HFF-Myc (cell line): ENCODE measurements around the gene FOXP1.
A peak's percentile ranks its signal among the peaks of the same experiment; 100 is the strongest.

ENCODE experiments used
- DNase-seq: peaks from one replicate; pipeline ENCODE4 v3.0.0-alpha.2; 2011; ENCODE audit warnings: low read depth; ENCODE audit errors: extremely low read depth
- H3K4me3 ChIP-seq: replicated peaks from 2 replicates; pipeline ENCODE4 v1.5.1; 2011; ENCODE audit warnings: low read depth, mild to moderate bottlenecking, control low read depth, low read length
- CTCF ChIP-seq: IDR thresholded peaks from 2 replicates; pipeline ENCODE4 v1.5.1; 2012; ENCODE audit warnings: mild to moderate bottlenecking, low read depth, low read length, control low read depth; ENCODE audit errors: missing control alignments

The FOXP1 gene

DNA sequence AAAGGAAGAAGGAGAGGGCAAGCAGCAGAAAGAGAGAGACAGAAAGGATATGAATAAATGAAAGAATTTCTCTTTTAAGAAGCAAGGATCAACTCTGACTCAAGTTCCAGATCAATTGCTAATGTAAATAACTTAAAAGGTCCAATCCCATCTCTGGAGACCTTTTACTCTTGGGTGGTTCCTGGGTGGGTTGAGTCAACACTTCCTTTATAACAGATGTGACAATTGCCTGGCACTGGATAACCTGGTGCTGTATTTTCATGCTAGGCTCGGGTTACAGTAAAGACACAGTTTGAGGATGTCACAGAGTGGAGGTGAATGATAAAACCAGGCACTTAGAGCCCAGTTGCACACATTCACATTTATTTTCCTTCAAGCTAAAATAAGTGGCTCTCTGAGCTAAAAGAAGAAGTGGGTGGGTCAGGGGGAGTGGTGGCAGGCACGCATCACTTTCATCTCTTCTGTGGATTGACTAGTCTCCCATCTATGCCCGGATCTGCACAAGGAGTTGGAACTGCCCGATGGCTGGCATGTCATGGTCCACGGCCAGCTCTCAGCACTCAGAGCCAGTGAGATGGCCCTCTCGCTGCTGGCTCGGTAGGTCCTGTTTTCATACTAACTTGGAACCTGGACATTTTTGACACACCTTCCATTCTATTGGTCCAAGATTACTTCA lies 465.8 kb downstream of the FOXP1 start:
- no peak for DNase-seq
- H3K4me3 ChIP-seq: no peak overlapping the region
- no peak for TF ChIP-seq CTCF

- no peak for DNase-seq
- TF ChIP-seq CTCF: no peak
- no peak overlapping the region for H3K4me3 ChIP-seq
Measured at GRCh38 chr3:71114610-71115009, 468.9 kb downstream of the FOXP1 start.

DNA sequence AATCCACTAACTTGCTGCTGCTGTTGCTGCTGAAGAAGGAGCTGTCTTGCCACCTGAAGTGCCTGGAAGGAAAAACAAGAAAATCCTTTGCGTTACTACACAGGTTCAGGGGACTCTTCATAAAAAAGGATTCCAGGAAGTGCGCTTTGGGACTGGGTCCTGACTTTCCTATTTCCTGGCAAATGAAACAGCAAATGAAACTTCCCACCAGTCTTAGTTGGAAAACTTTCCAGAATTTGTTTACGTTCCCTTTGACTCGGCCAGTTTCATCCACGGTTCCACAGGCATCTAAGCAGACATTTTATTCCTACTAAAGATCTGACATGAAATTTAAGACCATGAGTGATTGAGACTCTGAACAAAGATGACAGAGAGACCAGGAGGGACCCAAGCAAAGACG lies 471.0 kb downstream of the FOXP1 start:
- no peak for DNase-seq
- TF ChIP-seq CTCF: no peak
- H3K4me3 ChIP-seq: no peak overlapping the region

DNA sequence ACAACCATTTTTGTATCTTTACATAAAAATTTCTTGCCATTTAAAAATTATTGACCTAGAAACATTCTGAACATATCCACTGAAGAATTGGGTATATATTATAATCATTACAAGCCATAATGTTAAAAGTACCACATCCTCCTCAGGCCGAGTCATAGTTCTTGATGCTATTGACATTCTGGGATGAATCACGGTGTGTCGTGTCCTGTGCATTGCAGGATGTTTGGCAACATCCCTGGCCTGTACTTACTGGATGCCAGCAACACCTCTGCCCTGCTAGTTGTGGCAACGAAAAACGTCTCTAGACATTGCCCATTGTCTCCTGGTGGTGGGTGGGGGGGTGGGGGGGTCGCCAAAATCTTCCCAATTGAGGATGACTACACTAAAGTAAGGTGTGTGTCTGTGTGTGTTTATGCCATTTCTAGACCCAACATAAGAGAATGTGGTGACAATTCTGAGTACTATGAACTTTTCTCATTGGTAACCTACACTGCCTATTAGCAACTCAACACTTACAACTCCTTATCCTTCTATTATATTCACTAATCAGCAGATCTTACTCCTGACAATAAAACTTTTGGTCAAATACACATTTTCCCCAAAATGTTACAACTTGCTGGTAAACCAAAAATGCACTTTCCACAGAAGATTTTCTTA lies 471.6 kb downstream of the FOXP1 start:
- DNase-seq: peak; percentile 39
- no peak overlapping the region for H3K4me3 ChIP-seq

GRCh38 chr3:71110385-71111222 lies 472.9 kb downstream of the FOXP1 start:
- DNase-seq: no peak
- H3K4me3 ChIP-seq: no peak overlapping the region
- TF ChIP-seq CTCF: no peak

More for the DNA sequence above, 471.6 kb downstream of the FOXP1 start:
- no peak for TF ChIP-seq CTCF

GRCh38 chr3:71109977-71110285 lies 473.6 kb downstream of the FOXP1 start:
- no peak for DNase-seq
- no peak for TF ChIP-seq CTCF
- no peak overlapping the region for H3K4me3 ChIP-seq
